GM19240 (cell line): ENCODE measurements around the gene FAM114A1.

Experiments used
- DNase-seq: peaks from one replicate; pipeline ENCODE4 v3.0.0; 2011; ENCODE audit warnings: low spot score; ENCODE audit not compliant: insufficient read length

Gene FAM114A1

DNA sequence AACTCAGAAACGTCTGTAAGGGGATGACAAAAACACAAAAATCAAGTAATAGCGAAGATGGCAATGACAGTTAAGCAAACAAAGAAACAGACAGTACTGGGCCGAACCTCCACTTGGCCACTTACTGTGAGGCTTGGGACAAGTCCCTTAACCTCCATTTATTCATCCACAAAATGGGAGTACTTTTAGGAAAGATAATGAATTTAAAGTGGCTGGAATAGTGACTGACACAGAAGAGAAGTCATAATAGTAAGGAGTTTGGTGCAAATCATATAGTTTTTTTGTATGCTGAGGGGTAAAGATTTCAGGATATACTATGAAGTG lies 9.5 kb upstream of the FAM114A1 start:
- DNase-seq, result no peak

- no peak for DNase-seq
Observed at GRCh38 chr4:38859501-38859900, 8.1 kb upstream of the FAM114A1 start.

DNA sequence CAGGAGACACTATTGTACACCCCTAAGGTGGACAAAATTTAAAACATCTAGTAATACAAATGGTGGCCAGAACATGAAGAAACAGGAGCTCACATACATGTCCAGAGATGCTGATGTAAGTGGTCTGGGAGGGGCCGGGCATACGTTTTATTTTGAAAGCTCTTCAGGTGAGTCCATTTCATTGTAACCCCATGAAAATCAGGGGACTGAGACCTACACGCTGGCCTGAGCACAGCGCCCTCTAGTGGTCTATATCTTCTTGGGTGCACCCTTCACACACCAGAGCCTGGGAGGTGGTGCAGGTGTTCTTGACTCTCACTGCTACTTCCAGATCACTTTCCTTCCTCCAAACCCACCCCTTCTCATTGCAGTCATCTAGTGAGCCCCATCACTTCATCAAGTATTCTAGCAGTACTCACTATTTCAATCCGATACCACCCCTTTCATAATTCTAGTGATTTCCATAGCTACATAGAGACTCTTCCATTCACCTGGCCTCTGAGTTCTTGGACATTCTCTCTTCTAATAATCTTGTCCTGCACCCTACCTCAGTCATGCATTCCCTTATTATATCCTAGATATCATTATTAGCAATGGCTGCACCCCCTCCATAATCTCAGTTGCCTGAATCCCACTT lies 6.7 kb upstream of the FAM114A1 start:
- peak; percentile 67 for DNase-seq

- DNase-seq, result no peak
Observed at GRCh38 chr4:38861791-38862190, 5.8 kb upstream of the FAM114A1 start.

- no peak for DNase-seq
Observed at GRCh38 chr4:38865445-38865844, 2.2 kb upstream of the FAM114A1 start.

DNA sequence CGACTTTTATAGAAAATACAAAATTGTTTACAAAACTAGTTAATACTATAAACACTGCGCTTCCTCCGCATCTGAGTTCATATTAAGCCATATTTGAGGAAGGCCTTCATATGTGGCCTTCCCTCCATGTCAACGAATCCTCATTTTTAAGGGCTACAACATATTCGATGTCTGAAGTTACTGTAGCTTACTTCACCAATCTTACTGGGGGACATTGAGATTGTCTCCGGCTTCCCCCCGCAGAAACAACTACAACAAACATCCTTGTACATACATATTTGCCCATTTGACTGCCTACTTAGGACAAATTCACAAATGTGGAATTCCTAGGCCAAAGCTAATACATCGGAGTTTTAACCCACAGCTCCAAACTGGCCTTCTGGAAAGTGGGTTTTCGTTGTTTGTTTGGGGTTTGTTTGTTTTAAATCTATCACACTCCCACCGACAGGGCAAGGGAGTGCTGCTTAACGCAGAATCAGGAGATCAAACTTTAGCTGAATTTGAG lies 581 bp upstream of the FAM114A1 start:
- no peak for DNase-seq

DNA sequence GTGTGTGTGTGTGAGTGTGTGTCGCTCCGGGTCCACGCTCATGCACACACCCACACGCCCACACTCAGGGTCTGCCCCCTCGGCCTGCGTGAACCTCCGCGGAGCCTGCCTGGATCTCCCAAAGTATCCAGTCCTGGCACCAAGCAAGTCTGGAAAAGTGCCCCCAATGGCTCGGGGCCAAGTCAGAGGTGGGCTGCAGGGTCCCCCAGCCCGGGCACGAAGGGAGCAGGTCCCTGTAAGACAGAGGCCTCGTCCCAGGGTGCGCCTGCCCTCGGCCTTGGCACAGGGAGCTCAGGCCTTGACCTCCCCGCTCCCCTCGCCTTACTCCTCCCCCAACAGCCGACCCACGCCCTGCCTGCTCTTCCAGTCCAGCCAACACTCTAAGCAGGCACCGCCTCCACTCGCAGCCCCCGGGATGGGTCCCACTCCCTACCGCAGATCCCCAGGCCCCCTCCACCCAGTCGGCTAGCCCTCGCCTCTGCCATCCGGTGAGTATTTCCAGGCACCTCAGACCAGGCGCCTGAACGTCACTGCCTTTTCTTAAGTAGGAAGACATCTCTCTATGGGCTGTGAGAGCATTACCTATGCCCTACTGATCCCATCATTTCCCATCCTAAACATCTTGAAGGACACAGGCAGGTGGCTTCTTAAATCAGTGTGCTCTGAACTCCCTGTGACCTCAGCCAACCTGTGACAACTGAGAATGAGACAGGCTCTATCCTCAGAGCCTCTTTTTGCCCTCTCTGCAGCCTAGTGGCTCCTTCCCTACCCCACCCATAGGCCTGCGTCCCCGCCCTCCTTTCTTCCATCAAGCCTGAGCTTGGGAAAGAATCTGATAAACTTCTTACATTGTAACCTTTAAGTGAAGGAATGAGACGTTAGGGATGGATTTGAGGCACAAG lies 704 bp downstream of the FAM114A1 start:
- DNase-seq, result no peak

GRCh38 chr4:38869511-38869910 lies 1.9 kb downstream of the FAM114A1 start:
- DNase-seq, result no peak

- DNase-seq, result no peak
Observed at GRCh38 chr4:38870098-38870808, 2.6 kb downstream of the FAM114A1 start.

DNA sequence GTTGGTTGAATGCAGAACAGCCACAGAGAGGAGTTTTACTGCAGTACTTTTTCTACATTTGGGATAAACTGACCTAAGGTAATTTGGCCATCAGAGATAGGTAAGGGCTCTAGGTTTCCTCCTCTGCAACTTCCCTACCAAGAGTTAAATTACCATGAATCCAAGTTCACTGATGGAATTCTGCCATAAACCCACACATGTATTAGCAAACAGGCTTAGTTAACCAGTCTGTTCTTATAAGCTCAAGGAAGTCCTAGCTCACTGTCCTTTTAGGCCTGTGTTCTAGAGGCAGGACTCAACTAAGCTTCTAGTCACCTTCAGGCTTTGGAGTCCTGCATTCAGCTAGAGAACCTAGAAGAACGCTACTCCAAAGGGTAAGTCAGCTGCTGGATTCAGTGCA lies 4.0 kb downstream of the FAM114A1 start:
- no peak for DNase-seq

GRCh38 chr4:38872620-38873019 lies 5.0 kb downstream of the FAM114A1 start:
- DNase-seq, result no peak

GRCh38 chr4:38873290-38873944 lies 5.8 kb downstream of the FAM114A1 start:
- no peak for DNase-seq

- DNase-seq, result no peak
Observed at GRCh38 chr4:38876636-38877035, 9.0 kb downstream of the FAM114A1 start.

- DNase-seq, result no peak
Observed at GRCh38 chr4:38884254-38884653, 16.6 kb downstream of the FAM114A1 start.

DNA sequence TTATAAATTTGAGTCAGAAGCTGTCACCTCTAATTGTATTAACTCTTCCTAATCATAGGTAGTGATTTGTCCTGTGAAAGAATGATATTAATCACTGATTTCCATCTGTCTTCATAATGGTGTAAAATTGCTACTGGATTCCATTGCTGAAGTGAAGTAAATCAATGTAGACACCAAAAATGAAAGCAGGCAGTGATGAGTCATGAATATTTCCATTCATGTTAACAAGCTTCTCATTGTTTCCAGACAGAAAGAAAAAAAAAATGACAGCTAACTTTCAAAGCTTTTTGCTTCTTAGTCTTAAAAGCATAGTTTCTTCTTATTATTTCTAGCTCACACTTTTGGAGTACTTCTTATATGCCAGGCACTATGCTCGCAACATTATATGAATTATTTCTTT lies 21.5 kb downstream of the FAM114A1 start:
- DNase-seq, result no peak

GRCh38 chr4:38891051-38891983 lies 23.7 kb downstream of the FAM114A1 start:
- DNase-seq, result no peak

- no peak for DNase-seq
Observed at GRCh38 chr4:38894322-38894982, 26.8 kb downstream of the FAM114A1 start.

DNA sequence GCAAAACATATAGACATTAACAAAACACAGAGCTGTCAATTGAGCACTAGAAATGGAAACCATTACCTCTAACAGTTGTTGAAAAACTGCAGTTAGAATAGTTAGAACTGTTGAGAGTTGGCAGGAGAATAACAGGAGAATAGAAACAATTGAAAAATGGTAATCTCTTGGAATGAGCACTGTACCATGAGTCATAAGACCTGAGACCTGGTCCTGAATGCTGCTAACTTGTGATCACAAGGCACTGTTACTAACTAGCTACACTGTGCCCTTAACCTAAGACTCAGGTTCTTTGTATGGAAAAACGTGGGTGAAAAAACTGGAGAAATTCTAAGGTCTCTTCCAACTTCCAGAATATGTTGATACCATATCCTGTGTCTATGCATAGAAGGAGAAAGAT lies 29.3 kb downstream of the FAM114A1 start:
- no peak for DNase-seq

DNA sequence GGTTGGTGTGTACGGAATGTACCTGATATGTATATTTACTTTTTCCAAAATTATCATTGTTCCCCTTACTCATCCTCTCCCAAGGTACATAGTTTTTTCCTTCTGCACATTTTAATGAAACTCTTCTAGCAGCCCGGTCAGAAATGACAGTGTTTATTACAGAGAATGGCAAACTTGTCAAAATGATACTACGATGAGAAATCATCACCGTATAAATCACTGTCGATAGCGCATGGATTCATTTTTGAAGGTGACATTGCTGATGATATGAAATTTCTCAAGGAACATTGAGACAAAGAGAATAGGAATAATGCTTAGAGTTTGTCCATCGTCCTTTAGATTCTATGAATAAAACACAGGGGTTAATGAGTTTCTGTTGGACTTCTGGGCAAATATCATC lies 30.6 kb downstream of the FAM114A1 start:
- DNase-seq, result no peak

DNA sequence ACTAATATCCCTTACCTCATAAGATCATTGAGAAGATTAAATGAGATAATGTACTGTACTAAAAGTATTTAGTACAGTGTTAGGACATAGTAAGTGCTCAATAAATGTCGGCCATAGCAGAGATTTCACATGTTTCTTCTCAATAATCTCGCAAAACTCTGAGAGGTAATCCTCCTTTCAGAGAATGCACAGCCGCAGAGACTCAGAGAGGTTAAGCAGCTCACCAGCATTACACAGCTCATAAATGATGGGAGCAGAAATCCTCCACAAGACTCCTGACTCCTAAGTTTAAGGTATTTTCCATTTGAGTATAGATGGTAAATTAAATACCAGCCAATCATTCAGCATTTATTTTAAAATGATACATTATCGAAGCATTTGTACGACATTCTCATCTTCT lies 34.6 kb downstream of the FAM114A1 start:
- no peak for DNase-seq
